ENCODE data around the gene PABPC1L2B. TPM values are rescaled to one million over a fixed set of nuclear protein-coding genes. Genes with fewer than 3 reads are reported as not detected.

The PABPC1L2B gene
- not detected in 2 replicates for total RNA-seq

GRCh38 chrX:73002733-73003132, at the start of gene PABPC1L2B:
PABPC1L2B (plus strand) TSS chrX:73002939; CDS start chrX:73003643, 704 bp downstream.

Other genes starting within 250 kb of the PABPC1L2B start
- not detected in 2 replicates for gene DMRTC1B, start 226.0 kb upstream of the PABPC1L2B start, total RNA-seq
- not detected in 2 replicates for gene FAM236B, start 220.3 kb upstream of the PABPC1L2B start, total RNA-seq
- gene FAM236D, start 194.7 kb upstream of the PABPC1L2B start, total RNA-seq: not detected in 2 replicates
- gene FAM236C, start 90.3 kb upstream of the PABPC1L2B start, total RNA-seq: not detected in 2 replicates
- gene FAM236A, start 64.7 kb upstream of the PABPC1L2B start, total RNA-seq: not detected in 2 replicates
- gene DMRTC1, start 59.1 kb upstream of the PABPC1L2B start, total RNA-seq: not detected in 2 replicates
- not detected in 2 replicates for gene PABPC1L2A, start 76.6 kb downstream of the PABPC1L2B start, total RNA-seq
- under 0.01 and 0.16 TPM in 2 replicates for gene NAP1L2, start 211.9 kb downstream of the PABPC1L2B start, total RNA-seq

Measured in mesangial cell (primary cell).